GM20431 (cell line): ENCODE data around the gene NUAK1.

Experiments
- in situ Hi-C: fragments of 300-500 bp; cut with MseI, MboI; formaldehyde crosslinking; loops from one replicate; pipeline ENCODE4 v1.15.0; 2020; ENCODE audit warnings: low sequenced_read_pairs; ENCODE audit not compliant: unreplicated experiment

NUAK1 gene

DNA sequence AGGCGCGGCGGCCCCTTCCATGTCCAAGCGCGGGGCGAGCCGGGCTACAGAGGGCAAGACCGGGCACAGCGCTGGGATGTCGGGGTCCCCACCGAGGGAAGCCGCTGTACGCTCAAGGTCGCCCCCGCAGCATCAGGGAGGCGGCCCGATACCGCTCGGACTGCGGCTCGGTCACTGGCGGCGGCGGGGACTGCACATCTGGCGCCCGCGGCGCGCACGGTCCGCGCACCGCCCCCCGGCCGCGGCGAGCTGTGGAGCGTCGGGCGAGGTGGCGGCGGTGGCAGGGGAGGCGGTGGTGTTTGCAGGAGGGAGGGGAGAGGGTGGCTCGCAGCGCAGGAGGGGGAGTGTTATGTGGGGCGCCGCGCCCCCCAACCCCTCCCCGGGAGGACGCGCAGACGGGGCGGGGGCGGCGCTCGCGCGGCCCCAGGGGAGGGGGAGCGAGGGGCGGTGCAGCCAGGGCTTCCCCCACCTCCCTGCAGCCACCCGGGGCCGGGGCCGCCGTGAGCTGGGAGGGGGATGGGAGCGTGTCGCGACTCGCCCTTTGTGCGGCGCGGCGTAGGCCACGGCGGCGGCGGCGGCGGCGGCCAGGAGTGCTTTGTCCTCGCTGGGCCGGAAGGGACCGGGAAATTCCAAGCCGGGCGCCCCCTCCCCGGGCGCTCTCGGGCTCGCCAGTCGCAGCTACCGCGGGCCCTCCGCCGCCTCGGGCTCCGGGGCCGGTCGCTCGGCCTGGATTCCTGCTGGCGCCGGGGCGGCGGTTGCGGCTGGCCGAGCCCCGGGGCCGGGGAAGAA is at the start of gene NUAK1:
TSS of gene NUAK1 (minus strand) at position 322 of the 789 bp plus-strand sequence. CDS start at position 21, 301 bp downstream.
- in situ Hi-C loops, result loop anchor here (10.0 to 25.0 kb wide), 2 partner anchors 427 to 724 kb away; no protein-coding TSS in a partner anchor

DNA sequence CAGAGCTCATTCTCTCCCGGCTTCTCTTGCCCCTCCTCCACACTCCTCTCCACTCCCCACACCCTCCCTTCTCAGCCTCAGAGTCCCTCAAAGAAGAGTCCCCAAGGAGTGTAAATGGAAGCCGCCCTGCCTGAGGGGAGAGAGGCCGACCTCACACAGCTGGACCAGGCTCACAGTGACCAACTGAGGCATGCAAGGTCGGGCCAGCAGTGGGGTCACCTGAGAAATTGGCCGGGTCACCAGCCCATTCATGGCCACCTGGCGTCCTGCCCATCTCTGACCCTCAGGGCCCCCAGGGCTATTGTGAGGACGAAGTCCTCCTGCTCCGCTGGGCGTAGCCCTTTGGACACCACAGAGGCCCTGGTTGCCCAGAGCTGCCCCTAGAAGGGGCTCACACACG is 49.5 kb upstream of the NUAK1 start:
- in situ Hi-C loops, result no loop called here

DNA sequence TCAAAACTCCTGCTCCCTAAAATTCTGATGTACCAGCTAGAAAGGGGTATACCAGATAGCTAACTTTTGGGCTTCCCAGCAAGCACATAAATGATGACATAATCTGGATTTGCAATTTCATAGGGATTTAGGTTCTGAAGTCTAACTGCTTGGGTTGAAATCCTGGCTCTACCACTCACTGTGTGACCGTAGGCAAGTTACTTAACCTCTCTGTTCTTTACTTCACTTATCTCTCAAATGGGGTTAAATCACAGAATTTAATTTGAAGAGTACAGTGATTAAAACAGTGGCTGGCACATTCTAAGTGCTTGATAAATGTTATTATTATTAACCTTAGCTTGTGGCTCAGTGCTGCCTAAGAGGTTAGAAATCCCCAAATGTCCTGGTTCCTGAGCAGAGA is 49.1 kb upstream of the NUAK1 start:
- in situ Hi-C loops, result no loop called here

DNA sequence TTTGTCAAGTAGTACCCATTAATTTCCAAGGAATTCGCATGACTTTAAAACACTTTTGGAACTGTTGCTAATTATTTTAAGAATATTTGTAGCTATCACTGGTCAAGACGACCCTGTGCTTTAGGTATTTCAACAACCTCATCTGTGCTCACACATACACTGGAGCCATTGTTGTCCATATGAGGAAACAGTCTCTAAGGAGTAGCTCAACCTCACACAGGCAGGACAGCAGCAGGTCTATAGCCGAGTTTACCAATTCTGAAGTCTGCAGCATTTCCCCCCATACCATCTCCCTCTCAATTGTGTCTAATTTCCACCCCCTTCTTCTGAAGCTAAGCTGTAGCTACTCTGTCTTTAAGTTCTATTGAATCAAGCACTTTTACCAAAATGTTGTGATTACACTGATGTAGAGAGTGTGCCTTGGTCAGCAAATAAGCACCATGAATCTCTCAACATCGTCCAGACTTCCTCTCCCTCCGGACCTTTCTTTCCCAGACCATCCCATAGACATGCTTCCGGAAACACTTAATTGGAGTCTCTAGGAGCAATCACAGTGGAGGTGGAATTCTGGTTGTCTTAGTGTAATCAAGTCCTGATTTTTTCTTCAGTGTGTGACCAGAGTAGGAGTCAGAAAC is 48.5 kb upstream of the NUAK1 start:
- in situ Hi-C loops, result no loop called here

DNA sequence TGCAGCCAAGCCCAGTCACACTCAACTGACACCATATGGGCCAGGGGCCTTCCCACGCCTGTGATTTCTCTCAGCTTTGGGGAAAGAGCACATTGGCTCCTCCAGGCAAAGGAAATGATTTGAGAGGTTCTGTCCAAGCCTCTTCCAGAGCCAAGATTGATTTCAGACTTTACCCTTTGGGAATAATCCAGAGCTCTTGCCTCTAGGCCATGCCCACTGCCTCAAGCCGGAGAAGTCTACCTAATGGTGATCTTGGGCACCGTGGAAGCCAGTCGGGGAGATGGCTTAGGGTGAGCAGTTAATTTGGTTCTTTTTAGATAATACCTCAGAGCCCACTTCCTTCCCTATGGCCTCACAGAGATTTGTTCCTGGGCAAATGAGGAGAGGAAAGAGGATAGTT is 45.0 kb upstream of the NUAK1 start:
- in situ Hi-C loops, result no loop called here

DNA sequence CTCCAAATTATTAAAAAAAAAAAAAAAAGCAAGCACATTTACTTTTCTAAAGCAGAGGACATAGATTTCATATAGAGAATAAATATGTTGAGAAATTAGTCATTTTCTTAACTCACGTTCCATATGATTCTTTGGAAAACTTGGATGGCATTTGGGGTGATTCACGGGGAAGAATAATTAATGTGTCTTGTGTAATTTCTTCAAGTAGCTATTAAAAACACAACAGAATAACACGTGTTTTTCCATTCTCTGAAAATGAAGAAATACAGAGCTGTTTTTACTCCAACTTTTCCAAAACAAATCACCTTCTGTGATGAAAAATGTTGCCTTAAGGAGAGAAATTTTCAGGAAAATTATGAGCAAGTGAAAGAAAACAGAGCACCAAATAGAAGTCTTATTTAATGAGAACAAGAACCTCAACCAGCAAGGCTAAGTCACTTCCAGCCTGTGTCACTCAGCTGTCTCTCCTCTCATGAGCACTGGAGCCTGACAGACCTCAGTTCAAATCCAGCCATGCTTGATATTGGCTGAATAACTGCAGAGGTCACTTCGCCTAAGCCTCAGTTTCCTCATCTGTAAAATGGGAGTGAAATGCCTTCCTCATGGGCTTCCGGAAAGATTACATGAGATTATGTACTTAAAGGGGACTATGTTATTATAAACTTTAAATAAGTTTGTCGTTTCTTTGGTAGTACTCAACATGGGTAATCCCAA is 42.8 kb upstream of the NUAK1 start:
- in situ Hi-C loops, result no loop called here

DNA sequence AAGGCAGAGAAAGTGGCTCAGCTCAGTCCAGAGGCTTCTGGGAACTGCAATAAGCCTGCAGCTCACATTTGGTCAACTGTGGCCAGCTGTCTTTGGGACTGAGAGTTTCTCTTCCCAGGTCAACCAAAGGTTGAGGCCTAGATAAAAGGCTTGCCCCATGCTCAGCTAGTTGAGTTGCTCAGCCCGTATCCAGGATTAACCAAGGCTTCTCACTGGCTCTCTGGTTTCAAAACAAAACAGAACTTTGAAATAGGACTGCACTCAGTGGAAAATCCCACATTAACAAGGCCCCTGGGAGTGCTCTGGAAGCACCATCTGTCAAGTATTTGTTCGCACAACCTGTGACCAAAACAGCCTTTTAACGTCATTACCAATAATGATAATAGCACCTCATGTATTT is 40.3 kb upstream of the NUAK1 start:
- in situ Hi-C loops, result no loop called here

DNA sequence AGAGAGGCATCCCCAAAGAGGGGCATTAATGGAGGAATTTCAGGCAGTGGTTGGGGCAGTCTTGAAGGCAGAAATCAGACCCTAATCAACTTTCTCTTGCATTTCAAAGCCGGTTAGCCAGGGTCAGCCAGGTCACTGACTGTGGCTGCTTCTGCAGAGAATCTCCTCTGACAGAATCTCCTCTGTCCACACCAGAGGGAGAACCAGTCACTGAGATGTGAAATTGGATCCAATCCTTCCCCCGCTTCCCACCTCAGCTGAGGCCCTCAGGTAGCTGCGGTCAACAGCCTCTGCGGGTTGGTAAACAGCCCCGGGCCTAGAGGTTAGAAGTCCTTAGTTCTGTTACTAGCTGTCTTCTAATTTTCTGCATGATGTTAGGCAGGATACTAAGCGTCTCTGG is 39.8 kb upstream of the NUAK1 start:
- in situ Hi-C loops, result no loop called here

DNA sequence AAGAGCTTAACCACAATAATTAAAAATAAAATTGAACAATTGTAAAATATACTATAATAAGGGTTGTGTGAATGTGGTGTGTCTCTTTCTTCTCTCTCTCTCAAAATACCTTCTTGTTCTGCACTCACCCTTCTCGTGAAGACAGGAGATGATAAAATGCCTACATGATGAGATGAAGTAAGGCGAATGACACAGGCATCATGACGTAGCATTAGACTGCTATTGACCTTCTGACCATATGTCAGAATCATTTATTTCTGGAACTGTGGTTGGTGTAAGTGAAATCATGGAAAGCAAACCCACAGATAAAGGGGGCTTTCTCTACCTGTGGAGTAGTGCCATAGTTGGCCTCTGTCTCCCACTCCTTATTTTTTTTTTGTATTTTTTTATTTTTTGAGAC is 37.8 kb upstream of the NUAK1 start:
- in situ Hi-C loops, result no loop called here

DNA sequence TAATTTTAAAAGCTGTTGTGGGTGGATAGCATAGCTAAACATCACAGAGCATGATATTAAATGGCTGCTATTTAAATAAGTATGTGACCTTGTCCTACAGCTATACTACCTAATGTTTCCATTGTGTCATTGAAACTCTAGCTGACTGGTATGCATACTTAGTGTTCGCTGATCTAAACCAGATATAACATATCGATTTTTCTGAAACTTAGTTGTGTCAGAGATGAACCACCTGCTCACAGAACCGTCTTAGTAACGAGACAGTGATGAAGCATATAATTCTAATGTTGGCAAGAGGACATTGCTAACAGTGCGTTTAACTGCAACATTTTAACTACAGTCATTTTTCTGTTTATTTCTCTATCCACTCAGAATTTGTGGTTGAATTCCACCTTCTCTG is 36.1 kb upstream of the NUAK1 start:
- in situ Hi-C loops, result no loop called here

DNA sequence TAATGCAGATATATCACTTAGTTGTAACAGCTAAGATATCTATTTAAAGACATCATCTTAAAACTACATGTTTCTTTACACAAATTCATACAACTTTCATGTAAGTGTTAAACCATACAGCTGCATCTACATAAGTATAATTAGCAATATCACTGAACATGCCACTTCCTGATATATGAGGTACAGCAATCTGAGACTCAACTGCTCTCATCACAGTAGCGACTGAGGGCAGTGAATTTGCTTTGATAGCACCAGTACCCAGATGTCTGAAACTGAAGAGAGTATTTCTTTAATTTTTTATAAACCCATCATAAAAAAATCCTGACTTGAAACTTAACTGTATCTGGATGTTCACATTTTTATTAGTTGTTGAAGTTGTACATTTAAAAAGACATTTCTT is 34.7 kb upstream of the NUAK1 start:
- in situ Hi-C loops, result no loop called here

DNA sequence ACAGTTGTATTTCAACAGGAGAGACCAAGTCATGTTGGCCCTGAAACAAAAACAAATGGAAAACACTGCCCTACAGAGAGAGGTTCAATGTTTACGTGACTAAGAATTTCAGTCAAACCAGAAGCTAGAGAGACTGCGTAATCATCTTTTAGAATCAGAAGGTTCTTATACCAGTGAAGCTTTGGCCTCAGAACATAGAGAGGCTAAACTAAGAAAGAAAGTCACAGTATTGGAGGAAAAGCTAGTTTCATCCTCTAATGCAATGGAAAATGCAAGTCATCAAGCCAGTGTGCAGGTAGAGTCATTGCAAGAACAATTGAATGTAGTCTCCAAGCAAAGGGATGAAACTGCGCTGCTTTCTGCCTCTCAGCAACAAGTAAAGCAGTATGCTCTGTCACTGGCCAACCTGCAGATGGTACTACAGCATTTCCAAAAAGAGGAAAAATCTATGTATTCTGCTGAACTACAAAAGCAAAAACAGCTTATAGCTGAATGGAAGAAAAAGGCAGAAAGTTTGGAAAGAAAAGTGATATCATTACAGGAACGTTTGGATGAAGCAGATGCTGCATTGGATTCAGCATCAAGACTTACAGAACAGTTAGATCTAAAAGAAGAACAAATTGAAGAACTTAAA is 32.5 kb upstream of the NUAK1 start:
- in situ Hi-C loops, result no loop called here

DNA sequence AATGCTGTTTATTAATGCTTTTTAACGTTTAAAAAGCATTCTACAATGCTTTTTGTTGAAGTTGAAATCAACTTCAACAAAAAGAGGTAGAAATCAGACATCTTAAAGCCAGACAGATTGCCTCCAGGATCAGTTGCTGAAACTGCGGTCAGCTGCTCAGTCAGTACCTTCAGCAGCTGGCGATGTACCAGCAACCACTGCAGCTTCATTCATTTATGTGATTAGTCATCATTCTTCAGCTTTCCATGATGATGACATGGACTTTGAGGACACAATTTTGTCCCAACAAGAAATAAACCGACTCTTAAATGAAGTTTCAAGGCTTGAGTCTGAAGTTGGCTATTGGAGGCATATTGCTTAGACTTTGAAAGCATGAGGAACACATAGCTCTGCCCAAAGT is 31.5 kb upstream of the NUAK1 start:
- in situ Hi-C loops, result no loop called here

DNA sequence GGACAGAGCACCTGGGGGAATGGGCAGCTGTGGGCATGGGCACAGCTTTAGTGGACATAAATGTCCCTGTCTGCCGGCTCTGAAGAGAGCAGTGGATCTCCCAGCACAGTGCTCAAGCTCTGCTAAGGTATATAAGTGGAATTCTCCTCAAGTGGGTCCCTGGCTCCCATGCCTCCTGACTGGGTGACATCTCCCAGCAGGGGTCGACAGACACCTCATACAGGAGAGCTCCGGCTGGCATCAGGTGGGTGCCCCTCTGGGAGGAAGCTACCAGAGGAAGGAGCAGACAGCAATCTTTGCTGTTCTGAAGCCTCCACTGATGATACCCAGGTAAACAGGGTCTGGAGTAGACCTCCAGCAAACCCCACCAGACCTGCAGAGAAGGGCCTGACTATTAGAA is 25.0 kb upstream of the NUAK1 start:
- in situ Hi-C loops, result no loop called here

DNA sequence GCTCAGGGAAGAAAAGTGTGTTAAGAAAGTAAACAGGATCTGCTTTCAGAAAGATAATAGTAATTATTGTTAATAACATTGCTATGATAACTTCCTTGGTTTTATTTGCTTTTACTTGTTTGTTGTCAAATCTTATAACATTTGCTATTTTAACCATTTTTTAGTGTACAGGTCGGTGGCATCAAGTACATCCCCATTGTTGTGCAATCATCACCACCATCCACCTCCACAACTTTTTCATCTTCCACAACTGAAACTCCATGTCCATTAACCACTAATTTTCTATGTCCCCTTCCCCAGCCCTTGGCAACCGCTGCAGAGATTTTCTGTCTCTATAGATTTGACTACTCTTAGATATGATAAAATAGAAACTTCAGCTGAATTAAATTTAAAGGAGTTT is 22.7 kb upstream of the NUAK1 start:
- in situ Hi-C loops, result no loop called here

DNA sequence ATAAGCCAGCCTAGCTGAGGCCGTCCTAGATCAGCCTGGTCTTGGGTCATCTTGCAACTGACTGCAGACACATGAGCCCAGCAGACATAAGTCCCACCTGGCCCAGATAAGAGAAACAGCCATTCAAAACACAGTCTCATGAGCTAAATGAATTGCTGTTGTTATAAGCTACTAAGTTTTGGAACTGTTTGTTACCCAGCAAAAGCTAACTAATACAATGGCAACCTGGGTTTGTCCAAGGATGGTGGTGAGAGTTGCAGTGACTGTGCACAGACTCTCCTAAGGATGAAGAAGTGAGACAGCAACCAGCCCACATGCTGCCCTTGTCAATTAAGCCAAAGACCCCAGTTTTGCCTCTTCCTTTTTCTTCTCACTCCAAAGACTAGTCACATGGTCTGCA is 22.2 kb upstream of the NUAK1 start:
- in situ Hi-C loops, result no loop called here

DNA sequence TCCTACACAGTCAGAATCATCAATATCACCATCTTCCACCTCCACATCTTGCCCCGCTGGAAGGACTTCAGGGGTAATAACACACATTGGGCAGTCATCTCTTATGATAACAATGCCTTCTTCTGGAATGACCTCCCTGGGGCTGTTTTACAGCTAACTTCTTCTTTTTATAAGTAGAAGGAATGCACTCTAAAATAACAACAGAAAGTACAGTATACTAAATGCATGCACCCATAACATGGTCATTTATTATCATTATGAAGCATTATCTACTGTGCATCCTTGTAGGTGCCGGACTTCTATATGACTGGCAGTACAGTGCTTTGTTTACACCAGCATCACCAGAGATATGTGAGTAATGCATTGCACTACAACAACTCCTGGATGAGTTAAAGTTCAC is 19.0 kb upstream of the NUAK1 start:
- in situ Hi-C loops, result no loop called here

DNA sequence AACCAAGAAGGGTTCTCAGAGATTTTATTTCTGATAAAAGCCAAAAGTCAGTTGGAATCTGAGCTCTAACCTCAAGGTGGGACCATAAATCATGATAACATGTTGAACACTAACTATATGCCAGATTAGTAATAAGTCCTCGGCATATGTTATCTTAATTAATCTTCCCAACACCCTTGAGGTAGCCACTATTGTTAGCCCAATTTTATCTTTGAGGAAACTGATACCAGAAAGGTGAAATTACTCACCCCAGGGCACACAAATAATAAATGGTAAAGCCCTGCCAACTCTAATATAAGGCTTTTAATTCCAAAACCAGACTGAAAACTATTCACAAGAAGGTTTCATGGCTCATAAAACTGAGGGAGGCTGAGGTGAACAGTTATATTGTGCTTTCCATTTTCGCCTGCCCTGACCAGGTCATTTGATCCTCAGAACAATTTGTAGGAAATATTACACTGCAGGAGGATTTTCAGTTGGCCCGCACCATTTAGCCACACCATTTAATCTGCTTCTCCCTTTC is 16.1 kb upstream of the NUAK1 start:
- in situ Hi-C loops, result no loop called here

DNA sequence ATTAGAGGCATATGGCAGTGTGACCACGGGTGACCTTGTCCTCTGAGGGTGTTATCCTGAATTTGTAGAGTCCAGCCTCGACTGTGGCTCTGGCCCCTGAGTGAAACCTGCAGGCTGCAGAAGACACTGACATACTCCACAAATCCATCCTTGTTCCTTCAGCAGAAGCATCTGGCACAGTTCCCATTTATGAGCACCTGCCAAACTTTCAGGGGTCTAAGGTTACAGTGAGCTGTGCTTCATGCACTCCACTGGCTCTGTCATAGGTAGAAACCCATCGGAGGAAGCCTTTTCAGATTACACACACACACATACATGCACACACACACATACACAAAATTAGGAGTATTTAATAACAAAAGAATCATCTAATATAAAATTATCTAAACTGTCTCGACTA is 13.6 kb upstream of the NUAK1 start:
- in situ Hi-C loops, result no loop called here

DNA sequence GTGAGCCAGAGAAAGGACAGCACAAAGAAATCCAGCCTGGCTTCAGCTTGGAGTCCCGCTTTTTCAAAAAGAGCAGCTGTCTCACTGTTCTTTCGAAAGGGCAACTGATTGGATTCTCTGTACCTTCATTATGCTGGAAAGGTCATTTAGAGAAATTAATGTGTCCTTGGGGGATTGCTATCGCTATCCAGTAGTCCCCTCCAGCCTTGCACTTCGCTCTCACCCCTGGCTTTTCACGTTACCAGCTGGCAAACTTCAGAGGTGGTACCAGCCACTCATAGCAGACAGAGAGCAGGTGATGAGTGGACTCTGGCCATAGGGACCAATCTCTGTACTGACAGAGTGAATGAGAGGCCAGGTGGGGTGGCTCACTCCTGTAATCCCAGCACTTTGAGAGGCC is 11.8 kb upstream of the NUAK1 start:
- in situ Hi-C loops, result no loop called here
